Measurements from ENCODE around the gene SUCLG2.

SUCLG2 gene

GRCh38 chr3:67688231-67688630 lies 33.8 kb upstream of the SUCLG2 start:
- H3K27ac ChIP-seq = no peak overlapping the region
- TF ChIP-seq CTCF (conservative IDR thresholded peaks at IDR 0.05) (no peak), ZFX (IDR thresholded peaks at IDR 0.05) (no peak)

GRCh38 chr3:67686069-67686468 lies 31.7 kb upstream of the SUCLG2 start:
- no peak overlapping the region for H3K27ac ChIP-seq
- TF ChIP-seq ZFX (IDR thresholded peaks at IDR 0.05) = no peak

- no peak overlapping the region for H3K27ac ChIP-seq
- TF ChIP-seq ZFX (IDR thresholded peaks at IDR 0.05) = no peak
- TF ChIP-seq CTCF (conservative IDR thresholded peaks at IDR 0.05) = no peak
Observed at GRCh38 chr3:67685499-67685898, 31.1 kb upstream of the SUCLG2 start.

GRCh38 chr3:67684211-67684610 lies 29.8 kb upstream of the SUCLG2 start:
- no peak for TF ChIP-seq ZFX (IDR thresholded peaks at IDR 0.05)
- no peak for TF ChIP-seq CTCF (conservative IDR thresholded peaks at IDR 0.05)
- H3K27ac ChIP-seq = no peak overlapping the region

- H3K27ac ChIP-seq = no peak overlapping the region
- TF ChIP-seq CTCF (conservative IDR thresholded peaks at IDR 0.05) (no peak), ZFX (IDR thresholded peaks at IDR 0.05) (no peak)
Observed at GRCh38 chr3:67683522-67683921, 29.1 kb upstream of the SUCLG2 start.

GRCh38 chr3:67678665-67679064 lies 24.3 kb upstream of the SUCLG2 start:
- H3K27ac ChIP-seq = no peak overlapping the region
- TF ChIP-seq CTCF (conservative IDR thresholded peaks at IDR 0.05) = no peak
- TF ChIP-seq ZFX (IDR thresholded peaks at IDR 0.05) = no peak

GRCh38 chr3:67674055-67674454 lies 19.6 kb upstream of the SUCLG2 start:
- H3K27ac ChIP-seq = no peak overlapping the region
- TF ChIP-seq ZFX (IDR thresholded peaks at IDR 0.05) (no peak), CTCF (conservative IDR thresholded peaks at IDR 0.05) (no peak)

GRCh38 chr3:67662733-67663132 lies 8.3 kb upstream of the SUCLG2 start:
- TF ChIP-seq CTCF (conservative IDR thresholded peaks at IDR 0.05) (no peak), ZFX (IDR thresholded peaks at IDR 0.05) (no peak)

More at GRCh38 chr3:67662733-67663132, 8.3 kb upstream of the SUCLG2 start:
- H3K27ac ChIP-seq = no peak overlapping the region

Data from C4-2B (cell line).